Umbilical cord (tissue), 2 donors: ENCODE measurements around the gene PTAFR. TPM values are rescaled to one million over a fixed set of nuclear protein-coding genes. Genes with fewer than 3 reads are reported as not detected.
A peak's percentile ranks its signal among the peaks of the same experiment; 100 is the strongest.

Experiments used
- DNase-seq: peaks from one replicate; pipeline ENCODE4 v3.0.0-alpha.2; 2015; ENCODE audit warnings: low spot score
- total RNA-seq: library from RNA; depleted of rRNA; stranded (reverse); fragments of >200 nt; gene quantifications from one replicate; pipeline ENCODE4 v1.2.3, GENCODE V29; 2014; ENCODE audit warnings: low replicate concordance; ENCODE audit not compliant: insufficient read depth

PTAFR gene
- total RNA-seq, 1 donor from 2014 or later, result 3.4 TPM

- no peak for DNase-seq
These were observed 470 bp downstream of the PTAFR start for GRCh38 chr1:28175955-28176485.

GRCh38 chr1:28173980-28174297 lies 2.6 kb downstream of the PTAFR start:
- DNase-seq, result no peak

- peak; percentile 35 for DNase-seq
These were observed 3.1 kb downstream of the PTAFR start for GRCh38 chr1:28173151-28173979.

- DNase-seq, result peak; percentile 62
These were observed 3.8 kb downstream of the PTAFR start for GRCh38 chr1:28172713-28173150.

- no peak for DNase-seq
These were observed 5.2 kb downstream of the PTAFR start for GRCh38 chr1:28171246-28171645.

- no peak for DNase-seq
These were observed 6.4 kb downstream of the PTAFR start for GRCh38 chr1:28170001-28170596.

GRCh38 chr1:28163496-28164161 lies 12.9 kb downstream of the PTAFR start:
- DNase-seq, result peak; percentile 75

GRCh38 chr1:28162151-28162550 lies 14.3 kb downstream of the PTAFR start:
- DNase-seq, result no peak

GRCh38 chr1:28161751-28162150 lies 14.7 kb downstream of the PTAFR start:
- no peak for DNase-seq

GRCh38 chr1:28160782-28161266 lies 15.7 kb downstream of the PTAFR start:
- DNase-seq, result peak; percentile 38

- no peak for DNase-seq
These were observed 16.8 kb downstream of the PTAFR start for GRCh38 chr1:28159680-28160079.

GRCh38 chr1:28159243-28159642 lies 17.2 kb downstream of the PTAFR start:
- no peak for DNase-seq

- no peak for DNase-seq
These were observed 18.6 kb downstream of the PTAFR start for GRCh38 chr1:28157894-28158293.

- DNase-seq, result no peak
These were observed 19.7 kb downstream of the PTAFR start for GRCh38 chr1:28156821-28157220.

- no peak for DNase-seq
These were observed 20.9 kb downstream of the PTAFR start for GRCh38 chr1:28155628-28156027.

- DNase-seq, result no peak
These were observed 22.4 kb downstream of the PTAFR start for GRCh38 chr1:28154078-28154594.

- no peak for DNase-seq
These were observed 26.2 kb downstream of the PTAFR start for GRCh38 chr1:28150125-28150780.

- no peak for DNase-seq
These were observed 27.7 kb downstream of the PTAFR start for GRCh38 chr1:28148880-28149195.

- no peak for DNase-seq
These were observed 29.0 kb downstream of the PTAFR start for GRCh38 chr1:28147264-28148094.

- DNase-seq, result no peak
These were observed 30.8 kb downstream of the PTAFR start for GRCh38 chr1:28145728-28146127.
